MM.1S (cell line): ENCODE results near the gene CCL7.

ENCODE experiments used
- DNase-seq: peaks from one replicate; pipeline ENCODE4 v3.0.0-alpha.2; 2015
- H2AFZ ChIP-seq: fragments of 300-600 bp; sonication (generic); 2 replicates; pipeline ENCODE4 v1.6.0; 2016; ENCODE audit warnings: antibody characterized with exemption, low read length
- H3F3A ChIP-seq: fragments of 300-600 bp; sonication (generic); 2 replicates; pipeline ENCODE4 v1.6.1; 2016; ENCODE audit warnings: mild to moderate bottlenecking, antibody characterized with exemption, low read length, moderate library complexity, mixed read lengths; ENCODE audit not compliant: insufficient read depth
- H3K27ac ChIP-seq: fragments of 300-600 bp; sonication (generic); 2 replicates; pipeline ENCODE4 v1.5.1; 2016; ENCODE audit warnings: mild to moderate bottlenecking, low read length
- H3K27me3 ChIP-seq: fragments of 300-600 bp; sonication (generic); replicated peaks from 2 replicates; pipeline ENCODE4 v1.6.0; 2016; ENCODE audit warnings: low read length; ENCODE audit not compliant: insufficient read depth
- H3K36me3 ChIP-seq: fragments of 300-600 bp; sonication (generic); replicated peaks from 2 replicates; pipeline ENCODE4 v1.6.1; 2016; ENCODE audit warnings: mild to moderate bottlenecking, low read length, mixed read lengths; ENCODE audit not compliant: insufficient read depth
- H3K4me1 ChIP-seq: fragments of 300-600 bp; sonication (generic); 2 replicates; pipeline ENCODE4 v1.6.1; 2016; ENCODE audit warnings: low read length, mixed read lengths
- H3K4me2 ChIP-seq: fragments of 300-600 bp; sonication (generic); 2 replicates; pipeline ENCODE4 v1.6.0; 2016; ENCODE audit warnings: low read depth, low read length
- H3K4me3 ChIP-seq: fragments of 300-600 bp; sonication (generic); 2 replicates; pipeline ENCODE4 v1.5.1; 2016; ENCODE audit warnings: low read length, mixed read lengths
- H3K79me2 ChIP-seq: fragments of 300-600 bp; sonication (generic); 2 replicates; pipeline ENCODE4 v1.6.1; 2016; ENCODE audit warnings: mixed run types, low read length, mixed read lengths
- H3K9ac ChIP-seq: fragments of 300-600 bp; sonication (generic); 2 replicates; pipeline ENCODE4 v1.6.1; 2016; ENCODE audit warnings: low read length, mixed read lengths
- H3K9me2 ChIP-seq: fragments of 300-600 bp; sonication (generic); replicated peaks from 2 replicates; pipeline ENCODE4 v1.6.1; 2016; ENCODE audit warnings: mild to moderate bottlenecking, low read length, mixed read lengths; ENCODE audit not compliant: insufficient read depth
- H3K9me3 ChIP-seq: fragments of 300-600 bp; sonication (generic); replicated peaks from 2 replicates; pipeline ENCODE4 v1.6.1; 2016; ENCODE audit warnings: mild to moderate bottlenecking, low read length, mixed read lengths; ENCODE audit not compliant: insufficient read depth
- H4K20me1 ChIP-seq: fragments of 300-600 bp; sonication (generic); 2 replicates; pipeline ENCODE4 v1.6.1; 2016; ENCODE audit warnings: mild to moderate bottlenecking, low read length, moderate library complexity, mixed read lengths; ENCODE audit not compliant: insufficient read depth
- CTCF ChIP-seq: fragments of 300-600 bp; sonication (generic); IDR thresholded peaks from 2 replicates; pipeline ENCODE4 v1.5.1; 2016; ENCODE audit warnings: antibody characterized with exemption, low read length, mixed read lengths
- EZH2 ChIP-seq: fragments of 300-600 bp; sonication (generic); optimal IDR thresholded peaks from 2 replicates; pipeline ENCODE3; 2017; ENCODE audit warnings: low read depth, mild to moderate bottlenecking, antibody characterized with exemption, low read length, mixed read lengths
- EZH2phosphoT487 ChIP-seq: fragments of 300-600 bp; sonication (generic); IDR thresholded peaks from 2 replicates; pipeline ENCODE4 v1.6.1; 2018; ENCODE audit warnings: antibody characterized with exemption, low read length

Gene CCL7

GRCh38 chr17:34261568-34262337 lies 8.3 kb upstream of the CCL7 start:
- peaks cover 18% of the 10 kb centered on the region for H3K4me1 ChIP-seq
- H3K27ac ChIP-seq: peak overlapping the region; percentile 30; the same call in 1 of the 2 replicates
- no peaks in the 10 kb centered on the region for H3K36me3 ChIP-seq
- H3K4me2 ChIP-seq: peak overlapping the region; percentile 68
- H3K27me3 ChIP-seq: no peaks in the 10 kb centered on the region
- no peaks in the 10 kb centered on the region for H3K79me2 ChIP-seq
- no peak overlapping the region for H2AFZ ChIP-seq
- peak; percentile 66 for DNase-seq
- no peaks in the 10 kb centered on the region for H3K9me3 ChIP-seq
- H3K4me3 ChIP-seq: peak overlapping the region; percentile 6; the same call in 1 of the 2 replicates
- H4K20me1 ChIP-seq: no peaks in the 10 kb centered on the region
- no peaks in the 10 kb centered on the region for H3K9me2 ChIP-seq
- TF ChIP-seq EZH2 (no peak), CTCF (no peak), EZH2phosphoT487 (no peak)
- no peak overlapping the region for H3K9ac ChIP-seq
- peaks cover 14% of the 10 kb centered on the region for H3F3A ChIP-seq

GRCh38 chr17:34265711-34266110 lies 4.3 kb upstream of the CCL7 start:
- Histone ChIP-seq H3K9me2 (no peaks in the 10 kb centered on the region), H3K4me3 (no peak overlapping the region), H3F3A (peaks cover 14% of the 10 kb centered on the region), H3K79me2 (no peaks in the 10 kb centered on the region), H2AFZ (no peak overlapping the region), H3K4me2 (no peak overlapping the region), H3K27me3 (no peaks in the 10 kb centered on the region), H4K20me1 (no peaks in the 10 kb centered on the region), H3K9me3 (no peaks in the 10 kb centered on the region), H3K27ac (no peak overlapping the region), H3K4me1 (peaks cover 18% of the 10 kb centered on the region), H3K9ac (no peak overlapping the region), H3K36me3 (no peaks in the 10 kb centered on the region)
- no peak for DNase-seq
- TF ChIP-seq CTCF (no peak), EZH2 (no peak), EZH2phosphoT487 (no peak)

GRCh38 chr17:34275881-34276280 lies 5.9 kb downstream of the CCL7 start:
- Histone ChIP-seq H3K4me3 (no peak overlapping the region), H4K20me1 (no peaks in the 10 kb centered on the region), H3K36me3 (no peaks in the 10 kb centered on the region), H3K27me3 (no peaks in the 10 kb centered on the region), H3K9me2 (0 out of 2 replicates have a peak, but pooled peaks cover 2% of the 10 kb centered on the region), H3K27ac (no peak overlapping the region), H3K4me2 (no peak overlapping the region), H3K79me2 (no peaks in the 10 kb centered on the region), H3K9me3 (no peaks in the 10 kb centered on the region), H2AFZ (no peak overlapping the region), H3F3A (no peaks in the 10 kb centered on the region), H3K9ac (no peak overlapping the region), H3K4me1 (no peaks in the 10 kb centered on the region)
- no peak for DNase-seq
- TF ChIP-seq EZH2phosphoT487: no peak
- TF ChIP-seq CTCF: no peak
- TF ChIP-seq EZH2: no peak
